HG02870 (cell line): ENCODE results near the gene PER3.

Source experiments
- ATAC-seq: cut with Tn5 transposase; IDR thresholded peaks from one replicate; pipeline ENCODE4 v1.9.1; 2021; ENCODE audit warnings: mild to moderate bottlenecking, moderate library complexity; ENCODE audit not compliant: unreplicated experiment

Gene PER3

GRCh38 chr1:7783826-7784491 is at the start of gene PER3:
PER3 (plus strand) TSS chr1:7784291; CDS start chr1:7784878, 587 bp downstream.
- peak; percentile 92 for ATAC-seq

GRCh38 chr1:7738044-7738443 is 46.0 kb upstream of the PER3 start:
- ATAC-seq = no peak

- no peak for ATAC-seq
Measured at GRCh38 chr1:7743346-7743745, 40.7 kb upstream of the PER3 start.

- ATAC-seq = no peak
Measured at GRCh38 chr1:7744882-7745281, 39.2 kb upstream of the PER3 start.

- no peak for ATAC-seq
Measured at GRCh38 chr1:7745783-7746182, 38.3 kb upstream of the PER3 start.

- ATAC-seq = no peak
Measured at GRCh38 chr1:7747605-7748004, 36.5 kb upstream of the PER3 start.

- ATAC-seq = no peak
Measured at GRCh38 chr1:7749126-7749525, 35.0 kb upstream of the PER3 start.

- ATAC-seq = no peak
Measured at GRCh38 chr1:7751174-7751573, 32.9 kb upstream of the PER3 start.

- no peak for ATAC-seq
Measured at GRCh38 chr1:7752512-7753417, 31.3 kb upstream of the PER3 start.

- ATAC-seq = no peak
Measured at GRCh38 chr1:7753641-7754040, 30.4 kb upstream of the PER3 start.

GRCh38 chr1:7754234-7754633 is 29.9 kb upstream of the PER3 start:
- no peak for ATAC-seq

- ATAC-seq = no peak
Measured at GRCh38 chr1:7755448-7755847, 28.6 kb upstream of the PER3 start.

GRCh38 chr1:7760245-7760644 is 23.8 kb upstream of the PER3 start:
- ATAC-seq = no peak

GRCh38 chr1:7761103-7761502 is 23.0 kb upstream of the PER3 start:
- no peak for ATAC-seq

- ATAC-seq = no peak
Measured at GRCh38 chr1:7767176-7767575, 16.9 kb upstream of the PER3 start.

GRCh38 chr1:7768583-7768982 is 15.5 kb upstream of the PER3 start:
- ATAC-seq = no peak

- ATAC-seq = no peak
Measured at GRCh38 chr1:7769673-7770412, 14.2 kb upstream of the PER3 start.

GRCh38 chr1:7770669-7770996 is 13.5 kb upstream of the PER3 start:
- no peak for ATAC-seq

GRCh38 chr1:7770997-7771822 is 12.9 kb upstream of the PER3 start, which contains the start of gene VAMP3:
VAMP3 (plus strand) TSS chr1:7771296; CDS start chr1:7771384, 88 bp downstream.
- peak; percentile 75 for ATAC-seq

GRCh38 chr1:7771823-7772299 is 12.2 kb upstream of the PER3 start:
- ATAC-seq = no peak

- no peak for ATAC-seq
Measured at GRCh38 chr1:7777591-7777990, 6.5 kb upstream of the PER3 start.
